Keratinocyte (primary cell): ENCODE data around the gene HPSE2. TPM values are rescaled to one million over a fixed set of nuclear protein-coding genes. Genes with fewer than 3 reads are reported as not detected.

ENCODE experiments used
- DNase-seq: peaks from one replicate; pipeline ENCODE4 v3.0.0-alpha.2; 2011; ENCODE audit warnings: low read depth, missing footprints, low spot score
- FAIRE-seq: peaks from 2 replicates; lab custom pipeline; 2011; peaks lifted over from hg19 to GRCh38; lab: Jason Lieb, UNC
- H2AFZ ChIP-seq: 2 replicates; pipeline ENCODE4 v1.6.0; 2012; ENCODE audit warnings: low read length, control low read depth, inconsistent platforms; ENCODE audit not compliant: control insufficient read depth
- H3K27ac ChIP-seq: 2 replicates; pipeline ENCODE4 v1.5.1; 2011; ENCODE audit warnings: low read length; ENCODE audit not compliant: control insufficient read depth, insufficient read depth
- H3K27me3 ChIP-seq: 3 replicates; pipeline ENCODE4 v1.6.0; 2011; ENCODE audit warnings: low read length; ENCODE audit not compliant: control insufficient read depth, insufficient read depth; ENCODE audit errors: extremely low read depth
- H3K36me3 ChIP-seq, 2 experiments: 2 replicates in 1 of 2; 3 replicates in 1 of 2; pipeline ENCODE4 v1.5.1; 2011; ENCODE audit warnings: low read length in 2 of 2, mild to moderate bottlenecking in 1 of 2; ENCODE audit not compliant: control insufficient read depth in 2 of 2, insufficient read depth in 2 of 2; ENCODE audit errors: extremely low read depth in 1 of 2
- H3K4me1 ChIP-seq: 3 replicates; pipeline ENCODE4 v1.5.1; 2011; ENCODE audit warnings: low read length; ENCODE audit not compliant: control insufficient read depth, insufficient read depth; ENCODE audit errors: extremely low read depth
- H3K4me2 ChIP-seq: 3 replicates; pipeline ENCODE4 v1.6.0; 2011; ENCODE audit warnings: low read depth, low read length; ENCODE audit not compliant: control insufficient read depth, insufficient read depth; ENCODE audit errors: extremely low read depth
- H3K4me3 ChIP-seq, 3 experiments: fragments of 200-600 bp in 1 of 3; sonication (generic) in 1 of 3; 2 replicates in 2 of 3; 3 replicates in 1 of 3; pipeline ENCODE4 v1.5.1; 2011 to 2016; ENCODE audit warnings: low read length in 3 of 3, mild to moderate bottlenecking in 3 of 3, control low read depth in 2 of 3, inconsistent platforms in 1 of 3, low read depth in 1 of 3, mixed read lengths in 1 of 3, mixed run types in 1 of 3, moderate library complexity in 1 of 3; ENCODE audit not compliant: control insufficient read depth in 2 of 3, insufficient read depth in 2 of 3; ENCODE audit errors: extremely low read depth in 1 of 3
- H3K79me2 ChIP-seq: 2 replicates; pipeline ENCODE4 v1.6.0; 2012; ENCODE audit warnings: low read length; ENCODE audit not compliant: control insufficient read depth, insufficient read depth
- H3K9ac ChIP-seq: 3 replicates; pipeline ENCODE4 v1.6.0; 2011; ENCODE audit warnings: low read length; ENCODE audit not compliant: control insufficient read depth, insufficient read depth; ENCODE audit errors: extremely low read depth
- H3K9me1 ChIP-seq: 3 replicates; pipeline ENCODE4 v1.6.0; 2011; ENCODE audit warnings: low read length; ENCODE audit not compliant: control insufficient read depth, insufficient read depth; ENCODE audit errors: extremely low read depth
- H3K9me3 ChIP-seq: 2 replicates; pipeline ENCODE4 v1.5.1; 2012; ENCODE audit warnings: low read depth, low read length; ENCODE audit not compliant: control insufficient read depth
- H4K20me1 ChIP-seq: 3 replicates; pipeline ENCODE4 v1.6.0; 2011; ENCODE audit warnings: low read length; ENCODE audit not compliant: control insufficient read depth, insufficient read depth; ENCODE audit errors: extremely low read depth
- CTCF ChIP-seq, 3 experiments: IDR thresholded peaks in 1 of 3; conservative IDR thresholded peaks in 1 of 3; optimal IDR thresholded peaks in 1 of 3; 2 replicates in 2 of 3; 3 replicates in 1 of 3; pipeline versions ENCODE3 to v1.5.1; 2011; ENCODE audit warnings: low read length in 3 of 3, mild to moderate bottlenecking in 3 of 3, moderate library complexity in 2 of 3, control low read depth in 1 of 3, inconsistent platforms in 1 of 3; ENCODE audit not compliant: insufficient read depth in 2 of 3; ENCODE audit errors: extremely low read depth in 1 of 3
- EZH2 ChIP-seq: IDR thresholded peaks from one replicate; pipeline ENCODE4 v1.6.1; 2012; ENCODE audit warnings: inconsistent platforms, mild to moderate bottlenecking, low read length, moderate library complexity
- dilution Hi-C: fragments of 300-500 bp; cut with MboI; formaldehyde crosslinking; loops from one replicate; pipeline ENCODE4 v1.7.0; 2020; ENCODE audit warnings: low sequenced_read_pairs; ENCODE audit not compliant: extremely low pct_ligation_motif_present
- polyA plus RNA-seq, 5 experiments: library from polyadenylated mRNA; depleted of rRNA in 3 of 5; stranded (reverse) in 3 of 5; stranded (forward) in 1 of 5; unstranded in 1 of 5; fragments of >200 nt; gene quantifications; 1 replicate in 1 of 5; 2 replicates in 3 of 5; 3 replicates in 1 of 5; pipeline versions ENCODE4 v1.2.1 to v1.2.3, GENCODE V29; 2011 to 2012; ENCODE audit warnings: missing spikeins in 2 of 5, low read depth in 1 of 5, low replicate concordance in 1 of 5

The HPSE2 gene
- polyA plus RNA-seq, 1 donor (not counting 4 experiments of a cell fraction or from before 2014, with no cell fraction given) = 0.01 TPM

DNA sequence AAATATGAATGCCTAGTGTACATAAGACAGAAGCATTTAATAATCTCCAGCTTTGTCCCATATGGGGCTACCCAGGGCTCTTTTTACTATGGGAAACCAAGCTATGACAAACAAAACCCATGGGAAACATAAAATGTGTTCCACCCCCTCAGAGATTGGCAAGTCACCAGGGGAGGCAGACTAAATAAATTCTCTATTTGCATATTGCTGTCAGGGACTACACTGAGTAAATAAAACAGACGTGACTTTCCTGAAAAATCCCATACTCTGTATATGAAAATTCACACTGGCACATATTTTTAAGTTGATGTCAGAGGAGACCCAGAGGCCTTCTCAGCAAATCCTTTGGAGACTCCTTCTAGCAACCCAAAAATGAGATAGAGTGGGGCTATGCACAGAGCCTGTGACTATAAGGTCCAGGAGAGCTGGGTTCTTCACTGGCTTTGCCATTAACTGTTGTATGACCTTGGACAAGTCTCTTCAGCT lies 44.0 kb upstream of the HPSE2 start:
- Histone ChIP-seq H3K36me3 (no peaks in the 10 kb centered on the region), H3K4me3 (no peak overlapping the region), H3K9me1 (no peaks in the 10 kb centered on the region), H3K9me3 (no peaks in the 10 kb centered on the region), H4K20me1 (no peaks in the 10 kb centered on the region), H3K79me2 (no peaks in the 10 kb centered on the region), H3K9ac (no peak overlapping the region), H3K4me1 (no peaks in the 10 kb centered on the region), H3K4me2 (no peak overlapping the region), H3K27me3 (no peaks in the 10 kb centered on the region), H2AFZ (no peak overlapping the region), H3K27ac (no peak overlapping the region)
- TF ChIP-seq EZH2 = no peak
- TF ChIP-seq CTCF (optimal IDR thresholded peaks at IDR 0.05 in 1 of 3, IDR thresholded peaks at IDR 0.05 in 1 of 3, conservative IDR thresholded peaks at IDR 0.05 in 1 of 3; ENCODE audit: extremely low read depth in 1 of 3, insufficient read depth in 2 of 3, low read length in 3 of 3) = no peak
- no peak for FAIRE-seq
- dilution Hi-C loops = no loop called here
- no peak for DNase-seq

GRCh38 chr10:99276848-99277486 lies 41.3 kb upstream of the HPSE2 start:
- Histone ChIP-seq H3K4me2 (no peak overlapping the region), H3K27me3 (no peaks in the 10 kb centered on the region), H3K9ac (no peak overlapping the region), H3K9me1 (no peaks in the 10 kb centered on the region), H3K4me3 (no peak overlapping the region), H2AFZ (no peak overlapping the region), H4K20me1 (no peaks in the 10 kb centered on the region), H3K9me3 (no peaks in the 10 kb centered on the region), H3K36me3 (no peaks in the 10 kb centered on the region), H3K4me1 (no peaks in the 10 kb centered on the region), H3K79me2 (no peaks in the 10 kb centered on the region), H3K27ac (no peak overlapping the region)
- dilution Hi-C loops = no loop called here
- no peak for TF ChIP-seq EZH2
- TF ChIP-seq CTCF (optimal IDR thresholded peaks at IDR 0.05 in 1 of 3, IDR thresholded peaks at IDR 0.05 in 1 of 3, conservative IDR thresholded peaks at IDR 0.05 in 1 of 3; ENCODE audit: extremely low read depth in 1 of 3, insufficient read depth in 2 of 3, low read length in 3 of 3) = peak in 2 of 3 experiments; percentile 37 to 40
- FAIRE-seq = no peak
- no peak for DNase-seq
